Right forelimb (tissue), 1 donor: ENCODE data around the gene NRCAM.

ENCODE experiments used
- DNase-seq: peaks from one replicate; pipeline ENCODE4 v3.0.0-alpha.2; 2018

NRCAM gene

DNA sequence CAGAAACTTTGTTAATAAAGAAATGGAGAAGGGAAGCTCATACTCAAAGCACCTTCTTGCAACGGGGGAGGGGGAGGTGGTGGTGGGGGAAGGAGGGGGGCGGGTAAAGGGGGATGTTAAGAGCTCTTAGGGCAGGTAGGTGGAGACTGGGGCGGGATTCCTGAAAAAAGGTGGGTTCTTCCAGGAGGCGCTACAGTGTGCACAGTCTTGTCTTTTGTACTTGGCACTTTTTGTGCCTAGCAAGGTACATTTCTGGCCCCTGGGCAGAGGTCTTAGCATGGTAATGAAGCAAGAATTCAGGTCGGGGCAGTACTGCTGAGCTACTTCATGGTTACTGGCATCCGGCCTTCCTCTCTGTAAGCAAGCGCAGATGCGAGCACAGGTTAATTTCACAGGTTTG is 310.8 kb downstream of the NRCAM start:
- DNase-seq, result no peak

- no peak for DNase-seq
These were observed 311.3 kb downstream of the NRCAM start for GRCh38 chr7:108144931-108145330.

- DNase-seq, result no peak
These were observed 312.4 kb downstream of the NRCAM start for GRCh38 chr7:108143658-108144420.

GRCh38 chr7:108142675-108143259 is 313.5 kb downstream of the NRCAM start:
- DNase-seq, result no peak

GRCh38 chr7:108142180-108142579 is 314.1 kb downstream of the NRCAM start:
- no peak for DNase-seq

DNA sequence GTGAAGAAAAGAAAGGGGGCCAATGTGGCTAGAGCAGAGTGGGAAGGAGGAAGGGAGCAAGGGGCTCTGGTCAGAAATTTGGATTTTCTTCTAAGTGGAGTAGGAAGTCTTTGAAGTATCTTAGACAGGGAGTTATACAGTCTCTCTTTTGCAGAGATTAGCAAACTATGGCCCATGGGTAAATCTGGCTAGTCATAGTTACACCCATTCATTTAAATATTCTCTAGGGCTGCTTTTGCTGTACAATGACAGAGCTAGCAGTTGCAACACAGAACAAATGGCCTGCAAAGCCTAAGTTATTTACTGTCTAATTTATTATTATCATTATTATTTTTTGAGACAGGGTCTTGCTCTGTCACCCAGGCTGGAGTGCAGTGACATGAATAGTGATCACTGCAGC is 315.6 kb downstream of the NRCAM start:
- DNase-seq, result no peak

GRCh38 chr7:108138911-108139310 is 317.3 kb downstream of the NRCAM start:
- DNase-seq, result no peak

DNA sequence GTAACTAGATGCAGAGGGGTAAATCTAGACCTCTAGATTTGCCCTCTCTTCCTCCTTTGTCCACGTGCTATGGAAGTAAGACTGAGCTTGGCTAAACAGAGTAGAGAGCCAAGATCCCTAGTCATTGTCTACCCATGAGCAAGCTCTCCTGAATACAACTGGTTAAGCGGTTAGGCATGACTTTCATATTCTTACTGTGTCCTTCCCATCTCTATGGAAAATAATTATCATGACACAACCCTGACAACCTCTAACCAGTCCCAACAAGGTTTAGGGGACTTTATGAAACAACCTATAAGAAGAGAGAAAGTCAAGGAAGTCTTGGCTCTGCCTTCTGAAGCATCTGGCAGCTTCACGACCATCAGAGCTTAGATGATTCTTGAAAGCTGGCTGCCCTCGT is 318.2 kb downstream of the NRCAM start:
- no peak for DNase-seq

DNA sequence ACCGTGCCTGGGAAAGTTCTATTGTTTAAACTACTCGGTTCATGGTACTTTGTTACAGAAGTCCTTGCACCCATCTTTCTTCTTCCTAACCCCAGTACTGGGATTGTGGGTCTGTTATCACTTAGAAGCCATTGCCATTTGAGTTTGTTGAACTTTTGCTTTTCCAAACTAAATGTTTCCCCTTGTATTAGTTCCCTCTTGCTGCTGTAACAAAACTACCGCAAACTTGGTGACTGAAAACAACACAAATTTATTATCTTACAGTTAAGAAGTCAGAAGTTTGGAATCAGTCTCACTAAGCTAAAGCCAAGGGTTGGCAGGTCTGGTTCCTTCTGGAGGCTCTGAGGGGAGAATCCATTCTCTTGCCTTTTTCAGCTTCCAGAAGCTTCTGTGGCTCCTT is 319.2 kb downstream of the NRCAM start:
- no peak for DNase-seq

- no peak for DNase-seq
These were observed 320.0 kb downstream of the NRCAM start for GRCh38 chr7:108136191-108136688.

DNA sequence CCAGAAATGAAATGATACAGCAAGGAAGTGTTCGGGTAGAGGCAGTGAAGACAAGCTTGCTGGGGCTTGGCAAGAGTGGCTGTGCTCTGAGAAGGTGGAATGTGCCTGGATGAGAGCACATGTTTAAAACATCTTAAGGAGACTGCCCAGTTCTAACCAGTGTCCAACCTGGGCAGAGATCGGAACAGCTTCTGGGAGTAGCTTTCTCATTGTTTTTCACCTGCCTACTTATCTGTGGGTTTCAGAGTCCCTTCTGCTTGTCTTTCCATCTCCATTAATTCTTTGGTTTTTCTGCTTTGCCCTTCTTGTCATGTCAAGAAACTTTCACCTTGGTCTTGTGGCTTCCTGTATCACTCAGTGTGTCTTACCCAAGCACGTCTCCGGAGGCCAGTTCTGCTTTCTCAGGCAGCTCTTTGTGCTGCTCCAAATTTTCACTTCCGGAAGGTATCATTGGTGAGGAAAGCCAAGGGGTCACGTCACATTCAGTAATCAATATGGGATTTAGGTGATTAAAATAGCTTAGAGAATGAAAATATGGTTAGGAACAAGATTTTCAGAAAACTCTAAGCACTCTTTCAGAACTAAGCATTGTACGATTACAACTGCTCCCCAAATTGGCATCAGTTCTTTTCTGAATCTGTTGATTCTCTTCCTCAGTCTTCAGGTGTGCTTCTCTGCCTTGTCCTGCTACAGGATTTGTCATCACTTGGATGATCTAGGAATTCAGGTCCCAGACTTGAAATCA is 320.6 kb downstream of the NRCAM start:
- no peak for DNase-seq

DNA sequence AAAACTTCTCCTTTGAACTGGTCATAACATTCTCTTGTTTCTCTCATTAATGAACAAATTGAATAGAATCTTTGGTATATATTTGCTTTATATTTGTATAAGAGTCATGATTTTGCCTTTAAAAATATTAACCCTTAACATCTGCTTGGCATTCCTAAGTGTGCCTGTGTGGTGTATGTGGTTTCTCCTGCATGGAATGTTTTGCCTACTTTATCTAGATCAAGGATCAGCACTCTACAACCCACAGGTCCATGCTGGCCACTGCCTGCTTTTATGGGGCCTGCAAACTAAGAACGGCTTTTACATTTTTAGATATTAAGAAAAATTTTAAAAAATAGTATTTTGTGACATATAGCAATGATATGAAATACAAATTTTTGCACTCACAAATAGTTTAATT is 321.8 kb downstream of the NRCAM start:
- DNase-seq, result no peak

DNA sequence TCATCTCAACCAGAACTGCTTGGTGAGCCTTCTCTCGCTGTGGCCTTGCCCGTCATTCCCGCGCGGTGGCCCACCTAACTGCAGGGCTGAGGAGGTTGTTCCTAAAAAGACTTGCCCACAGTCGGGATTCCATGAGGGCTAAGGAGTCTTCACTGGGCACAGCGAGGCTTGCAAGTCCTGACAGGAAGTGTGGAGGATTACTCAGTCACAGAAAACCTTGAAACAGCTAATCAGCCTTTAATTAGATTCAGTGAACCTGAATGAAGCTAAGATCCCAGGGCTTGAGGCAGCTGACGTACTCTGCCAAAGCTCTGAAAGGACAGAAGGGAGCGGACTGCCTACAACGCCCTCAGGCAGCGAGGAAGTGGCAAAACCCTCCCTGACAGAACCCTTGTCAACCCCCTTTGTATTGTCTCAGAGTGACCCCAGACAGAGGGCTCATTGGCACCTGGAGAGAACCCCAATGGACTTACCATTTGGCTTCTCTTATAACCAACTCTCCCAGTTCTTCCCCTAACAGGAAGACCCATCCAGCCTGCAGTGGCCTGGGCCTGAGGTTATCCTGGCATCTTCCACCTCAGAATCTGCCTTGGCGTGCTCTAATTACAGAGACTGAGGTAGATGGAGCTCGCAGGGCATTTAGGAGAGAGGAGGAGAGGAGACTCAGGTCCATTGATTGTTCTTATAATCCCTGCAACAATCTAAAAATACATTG is 323.5 kb downstream of the NRCAM start:
- DNase-seq, result no peak

DNA sequence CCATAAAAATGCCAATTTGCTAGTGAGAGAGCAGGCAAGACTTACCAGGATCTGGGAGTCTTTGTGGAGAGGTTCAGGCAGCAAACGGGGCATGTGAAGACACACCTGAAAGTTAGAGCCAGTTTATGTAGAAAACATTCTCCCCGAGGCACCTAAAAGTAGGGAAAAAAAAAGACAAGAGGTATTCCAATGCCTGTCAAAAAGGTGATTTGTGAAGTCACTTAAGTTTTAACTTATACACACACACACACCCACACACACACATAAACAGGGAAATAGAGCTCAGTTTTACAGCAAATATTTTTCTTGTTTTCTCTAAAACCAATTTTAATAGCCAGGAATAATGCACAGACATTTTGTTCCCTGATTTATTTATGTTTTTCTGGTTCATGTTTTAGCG is 326.0 kb downstream of the NRCAM start, which contains the start of gene LAMB4:
Gene LAMB4, minus strand, starts transcription at position 101 of the 400 bp plus-strand sequence. CDS start 7,197 bp downstream, outside the sequence.
- DNase-seq, result no peak

DNA sequence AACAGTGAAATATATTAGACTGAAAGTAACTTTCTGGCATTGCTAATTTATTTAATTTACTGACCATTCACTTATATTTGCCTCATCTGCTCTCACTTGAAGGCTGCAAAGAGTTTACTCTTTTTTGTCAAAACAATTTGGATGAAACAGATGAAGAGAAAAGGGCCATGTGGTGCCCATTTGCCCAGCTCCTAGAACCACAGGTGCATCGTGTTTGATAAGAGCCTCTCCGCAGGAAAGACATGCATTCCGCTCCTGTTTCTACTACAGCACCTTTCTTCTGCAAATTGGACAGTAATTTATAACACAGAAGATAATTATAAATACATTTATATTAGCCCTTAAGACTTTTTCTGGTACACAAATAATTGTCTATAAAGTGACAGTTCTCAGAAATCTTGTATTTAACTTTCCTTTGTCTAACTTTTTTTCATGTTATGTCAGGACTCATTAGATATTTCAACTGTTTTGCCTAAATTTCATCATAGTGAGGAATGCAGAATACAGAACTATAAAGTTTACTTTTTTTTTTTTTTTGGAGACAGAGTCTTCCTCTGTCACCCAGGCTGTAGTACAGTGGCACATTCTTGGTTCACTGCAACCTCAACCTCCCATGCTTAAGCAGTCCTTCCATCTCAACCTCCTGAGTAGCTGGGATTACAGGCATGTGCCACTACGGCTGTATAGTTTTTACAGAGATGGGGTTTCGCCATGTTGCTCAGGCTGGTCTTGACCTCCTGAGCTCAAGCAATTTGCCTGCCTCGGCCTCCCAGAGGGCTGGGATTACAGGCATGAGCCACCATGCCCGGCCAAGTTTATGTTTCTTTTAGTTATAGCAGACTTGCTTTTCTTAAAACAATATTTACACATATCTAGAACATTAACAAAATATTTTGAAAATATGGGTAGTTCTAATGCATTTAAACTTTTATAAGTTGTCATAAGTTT is 326.9 kb downstream of the NRCAM start:
- no peak for DNase-seq

DNA sequence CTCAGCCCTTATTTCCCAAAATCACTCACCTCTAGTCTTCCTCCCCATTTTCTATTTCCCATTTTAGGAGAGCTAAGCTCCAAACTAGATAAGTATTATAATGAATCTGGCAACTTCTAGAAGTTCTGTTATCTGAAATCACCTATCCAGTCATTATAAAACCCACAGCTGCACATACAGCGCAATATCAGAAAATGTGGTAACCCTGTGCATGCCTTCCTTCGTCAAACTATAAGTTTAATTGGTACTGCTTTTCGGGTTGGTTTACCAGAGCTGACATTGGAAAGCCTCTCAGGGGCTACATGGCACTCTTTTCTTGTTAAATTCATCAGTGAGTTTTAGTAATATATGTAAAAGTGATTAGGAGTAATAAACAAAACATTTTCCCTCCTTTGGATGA is 327.7 kb downstream of the NRCAM start:
- DNase-seq, result no peak

DNA sequence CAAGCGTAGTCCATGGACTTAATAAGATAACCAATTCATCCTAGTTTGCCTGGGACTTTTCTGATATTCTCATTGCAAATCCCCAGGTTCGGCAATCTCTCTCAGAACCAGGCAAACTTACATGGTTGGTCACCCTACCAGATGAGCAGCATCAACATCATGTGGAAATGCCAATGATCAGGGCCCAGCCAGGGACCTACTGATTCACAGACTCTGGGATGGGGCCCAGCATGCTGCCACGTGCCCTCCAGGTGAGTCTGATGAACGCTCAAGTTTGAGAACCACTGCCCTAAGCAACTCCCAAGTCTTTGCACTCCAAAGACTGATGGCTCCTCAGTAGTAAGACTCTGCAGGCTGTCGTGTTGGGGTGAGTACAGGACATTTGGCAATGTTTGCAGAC is 328.8 kb downstream of the NRCAM start:
- no peak for DNase-seq

DNA sequence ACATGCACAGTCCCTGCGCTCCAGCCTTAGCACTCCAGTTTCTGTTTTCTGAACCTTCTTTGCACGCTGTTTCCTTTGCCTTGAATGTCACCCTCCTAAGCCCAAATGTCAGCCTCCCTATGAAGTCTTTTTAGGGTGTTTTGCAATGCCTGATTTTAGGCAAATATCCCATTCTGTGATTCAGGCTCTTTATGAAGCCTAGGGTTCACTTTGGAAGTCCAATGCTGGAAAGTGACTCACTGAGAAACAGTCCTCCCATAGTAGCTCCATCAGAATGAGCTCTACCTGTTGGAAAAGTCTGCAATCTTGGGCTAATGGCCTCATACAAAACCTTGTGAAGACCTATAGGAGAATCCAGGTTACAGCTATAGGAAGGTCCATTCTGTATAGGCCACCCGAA is 331.4 kb downstream of the NRCAM start:
- no peak for DNase-seq

DNA sequence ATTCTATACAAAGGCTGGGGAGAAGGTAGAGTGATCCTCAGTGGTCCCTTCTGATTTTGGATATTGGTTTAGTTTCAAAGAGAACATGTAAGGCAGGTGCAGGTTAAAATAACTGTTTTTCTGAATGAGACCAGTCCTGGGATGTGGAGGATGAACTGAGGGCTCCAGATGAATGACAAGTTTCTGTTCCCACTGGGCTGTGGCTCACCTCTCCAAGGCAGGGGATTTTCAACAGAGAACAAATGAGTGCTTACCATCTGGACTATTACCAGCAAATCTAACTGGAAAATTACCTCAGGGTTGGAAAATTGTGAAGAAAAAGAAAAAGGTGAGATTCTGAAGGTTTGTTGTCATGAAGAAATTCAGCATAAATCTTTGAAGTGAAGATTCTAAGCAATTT is 334.1 kb downstream of the NRCAM start:
- DNase-seq, result no peak

DNA sequence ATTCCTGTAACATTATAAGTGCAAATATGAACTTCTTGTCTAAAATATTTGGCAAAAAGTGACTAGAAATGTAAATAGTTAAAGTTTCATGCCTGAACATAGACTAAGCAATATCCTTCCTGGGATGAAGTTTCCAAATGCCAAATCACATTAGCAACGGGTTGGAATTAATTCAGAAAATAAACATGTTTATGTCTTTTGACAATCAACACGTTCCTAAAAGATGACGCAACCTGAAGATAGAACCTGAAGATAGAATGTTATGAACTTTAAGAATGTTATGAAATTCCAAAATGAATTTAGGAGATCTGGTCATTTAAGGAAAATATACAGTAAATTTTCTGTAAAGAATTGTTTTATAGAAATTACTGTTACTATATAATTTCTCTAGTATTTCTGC is 335.3 kb downstream of the NRCAM start:
- no peak for DNase-seq

- DNase-seq, result no peak
These were observed 336.0 kb downstream of the NRCAM start for GRCh38 chr7:108120196-108120595.

DNA sequence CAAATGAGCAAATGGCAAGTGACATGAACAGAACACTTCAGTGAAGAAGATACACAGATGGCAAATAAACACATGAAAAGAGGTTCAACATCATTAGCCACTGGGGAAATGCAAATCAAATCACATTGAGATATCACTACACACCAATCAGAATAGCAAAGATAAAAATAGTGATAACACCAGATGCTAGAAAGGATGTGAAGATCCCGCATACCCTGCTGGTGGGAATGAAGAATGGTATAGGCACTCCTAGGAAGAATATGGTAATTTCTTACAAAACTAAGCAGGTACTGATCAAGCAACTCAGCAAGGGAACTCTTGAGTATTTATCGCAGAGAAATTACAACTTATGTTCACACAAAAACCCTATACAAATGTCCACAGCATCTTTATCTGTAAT is 337.3 kb downstream of the NRCAM start:
- DNase-seq, result no peak
